ENCODE data around the gene NLRP4.

DNA sequence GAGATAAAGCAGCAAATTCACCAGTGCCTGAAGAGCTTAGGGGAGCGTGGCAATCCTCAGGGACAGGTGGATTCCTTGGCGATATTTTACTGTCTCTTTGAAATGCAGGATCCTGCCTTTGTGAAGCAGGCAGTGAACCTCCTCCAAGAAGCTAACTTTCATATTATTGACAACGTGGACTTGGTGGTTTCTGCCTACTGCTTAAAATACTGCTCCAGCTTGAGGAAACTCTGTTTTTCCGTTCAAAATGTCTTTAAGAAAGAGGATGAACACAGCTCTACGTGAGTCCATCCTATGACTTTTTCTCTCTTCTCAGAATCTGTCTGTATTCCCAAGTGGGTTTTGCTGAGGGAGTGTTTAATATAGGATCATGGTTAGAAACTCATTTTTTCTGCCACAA is 22.6 kb downstream of the NLRP4 start:
- TF ChIP-seq, protein P1, sequence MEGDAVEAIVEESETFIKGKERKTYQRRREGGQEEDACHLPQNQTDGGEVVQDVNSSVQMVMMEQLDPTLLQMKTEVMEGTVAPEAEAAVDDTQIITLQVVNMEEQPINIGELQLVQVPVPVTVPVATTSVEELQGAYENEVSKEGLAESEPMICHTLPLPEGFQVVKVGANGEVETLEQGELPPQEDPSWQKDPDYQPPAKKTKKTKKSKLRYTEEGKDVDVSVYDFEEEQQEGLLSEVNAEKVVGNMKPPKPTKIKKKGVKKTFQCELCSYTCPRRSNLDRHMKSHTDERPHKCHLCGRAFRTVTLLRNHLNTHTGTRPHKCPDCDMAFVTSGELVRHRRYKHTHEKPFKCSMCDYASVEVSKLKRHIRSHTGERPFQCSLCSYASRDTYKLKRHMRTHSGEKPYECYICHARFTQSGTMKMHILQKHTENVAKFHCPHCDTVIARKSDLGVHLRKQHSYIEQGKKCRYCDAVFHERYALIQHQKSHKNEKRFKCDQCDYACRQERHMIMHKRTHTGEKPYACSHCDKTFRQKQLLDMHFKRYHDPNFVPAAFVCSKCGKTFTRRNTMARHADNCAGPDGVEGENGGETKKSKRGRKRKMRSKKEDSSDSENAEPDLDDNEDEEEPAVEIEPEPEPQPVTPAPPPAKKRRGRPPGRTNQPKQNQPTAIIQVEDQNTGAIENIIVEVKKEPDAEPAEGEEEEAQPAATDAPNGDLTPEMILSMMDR (IDR thresholded peaks at IDR 0.05; ENCODE audit: poor library complexity), result no peak
- no peak for TF ChIP-seq EZH2 (IDR thresholded peaks at IDR 0.05; ENCODE audit: borderline replicate concordance)
- TF ChIP-seq EZH2phosphoT487 (IDR thresholded peaks at IDR 0.05; ENCODE audit: low read depth, severe bottlenecking, unreplicated experiment), result no peak
